Right renal cortex interstitium (tissue), 3 donors: Measurements from ENCODE around the gene CRTC3. TPM values are rescaled to one million over a fixed set of nuclear protein-coding genes. Genes with fewer than 3 reads are reported as not detected.

Experiments
- DNase-seq, 3 donors: peaks; one replicate each; pipeline ENCODE4 v3.0.0-alpha.2; 2013; ENCODE audit warnings: low read depth in 3 of 3, low spot score in 2 of 3
- polyA plus RNA-seq, 3 donors: library from polyadenylated mRNA; unstranded; fragments of 120-200 nt; gene quantifications; one replicate each; pipeline ENCODE4 v1.2.1, GENCODE V29; 2013; ENCODE audit not compliant: insufficient read length in 3 of 3

CRTC3 gene
- polyA plus RNA-seq, 3 donors: 24.9 to 27.2 (median 27.0) TPM

DNA sequence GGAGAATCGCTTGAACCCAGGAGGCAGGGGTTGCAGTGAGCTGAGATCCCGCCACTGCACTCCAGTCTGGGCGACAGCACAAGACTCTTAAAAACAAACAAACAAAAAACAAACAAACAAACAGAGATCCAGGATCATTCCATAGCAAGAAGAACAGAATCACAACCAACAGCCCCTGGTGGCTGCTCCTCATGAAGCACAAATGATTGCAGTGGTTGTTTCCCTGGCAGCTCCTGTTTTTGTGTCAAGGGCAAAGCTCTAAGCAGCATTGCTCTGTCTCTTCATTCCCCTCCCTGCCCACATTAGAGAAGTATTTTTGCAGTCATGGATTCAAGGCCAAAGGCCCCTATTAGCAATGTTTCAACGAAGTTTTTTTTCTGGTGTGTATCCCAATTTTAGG is 161.6 kb downstream of the CRTC3 start:
- no peak for DNase-seq

DNA sequence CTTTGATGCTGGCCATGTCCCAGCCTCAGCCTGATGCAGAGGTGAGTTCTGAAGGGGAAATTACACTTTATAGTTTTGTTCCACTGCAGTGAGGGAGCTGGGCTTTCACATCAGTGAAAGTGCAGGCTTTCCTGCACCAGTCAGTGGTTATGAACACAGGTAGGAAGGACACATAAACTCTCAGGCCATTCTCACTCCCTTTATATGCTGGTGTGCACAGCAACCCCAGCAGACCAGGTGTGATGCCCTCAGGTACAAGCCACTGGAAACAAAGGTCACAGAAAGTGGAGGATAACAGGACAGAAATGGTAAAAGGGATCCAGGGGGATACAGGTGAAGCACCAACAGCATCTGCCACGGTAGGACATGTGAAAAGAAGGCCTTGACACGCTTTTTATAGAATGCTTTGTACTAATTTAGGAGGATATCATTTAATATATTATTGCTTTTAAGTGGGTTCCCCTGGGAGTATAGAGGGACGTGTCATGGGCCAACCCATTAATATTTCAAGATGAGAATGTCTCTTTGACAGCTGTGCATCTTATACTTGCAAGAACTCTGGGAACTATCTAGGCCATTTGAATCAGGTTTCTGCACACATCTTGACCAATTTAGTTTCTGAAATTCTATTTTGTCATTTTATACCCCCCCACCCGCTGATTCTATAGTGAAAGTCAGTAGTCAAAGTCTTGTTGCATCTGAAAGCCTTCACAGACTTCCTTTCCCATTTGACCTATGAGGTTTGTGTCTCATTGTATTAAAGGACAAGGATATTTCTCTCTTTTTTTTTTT is 162.5 kb downstream of the CRTC3 start:
- DNase-seq: no peak

Other genes starting within 250 kb of the CRTC3 start
- 1 to 10 TPM; 3.2 to 4.7 (median 4.1) TPM for gene ZNF774, start 177.6 kb upstream of the CRTC3 start, polyA plus RNA-seq
- gene IQGAP1, start 141.7 kb upstream of the CRTC3 start, polyA plus RNA-seq: 100 to 1,000 TPM; 179 to 208 (median 195) TPM
- 10 to 100 TPM; 11.3 to 13.9 (median 12.9) TPM for gene BLM, start 187.4 kb downstream of the CRTC3 start, polyA plus RNA-seq